Testis (tissue), 3 donors: ENCODE results near the gene TATDN2. TPM values are rescaled to one million over a fixed set of nuclear protein-coding genes. Genes with fewer than 3 reads are reported as not detected.
"Not testable (repeated sequence)": the region's sequence is repeated elsewhere in the genome, so short reads cannot be mapped to it uniquely, and the experiment has no call there.

Source experiments
- DNase-seq: peaks from one replicate; pipeline ENCODE4 v3.0.0-alpha.2; 2019
- H3K27ac ChIP-seq, 2 donors: fragments of 200-600 bp; sonication (generic); one replicate each; pipeline ENCODE4 v1.5.1; 2019
- H3K27me3 ChIP-seq: fragments of 200-600 bp; sonication (generic); one replicate; pipeline ENCODE4 v1.5.1; 2019
- H3K36me3 ChIP-seq: fragments of 200-600 bp; sonication (generic); one replicate; pipeline ENCODE4 v1.5.1; 2017; ENCODE audit warnings: low read depth; ENCODE audit errors: missing control alignments
- H3K4me1 ChIP-seq: fragments of 200-600 bp; sonication (generic); one replicate; pipeline ENCODE4 v1.5.1; 2019
- H3K4me3 ChIP-seq, 2 donors: fragments of 200-600 bp; sonication (generic); one replicate each; pipeline ENCODE4 v1.5.1; 2017 to 2019
- H3K9me3 ChIP-seq: fragments of 200-600 bp; sonication (generic); one replicate; pipeline ENCODE4 v1.5.1; 2017
- POLR2A ChIP-seq: fragments of 450-650 bp; IDR thresholded peaks from one replicate; pipeline ENCODE4 v1.6.1; 2017; ENCODE audit warnings: antibody characterized with exemption, mild to moderate bottlenecking, moderate library complexity
- WGBS, 2 donors: methylation state at CpG; one replicate each; pipeline ENCODE4 v1.1.5; 2018; 5-methylcytosine and 5-hydroxymethylcytosine counted together
- intact Hi-C: fragments of 100-400 bp; cut with DNase I; formaldehyde crosslinking; loops from one replicate; pipeline ENCODE4 v1.15.1; 2023; ENCODE audit warnings: low total_unique reads
- polyA plus RNA-seq: library from polyadenylated mRNA; stranded (reverse); fragments of 350-450 nt; fragmentation: Illumina TruSeq; extraction: RNeasy Lipid Tissue Mini Kit (QIAGEN cat#74804); gene quantifications from one replicate; pipeline ENCODE4 v1.2.3, GENCODE V29; 2014; ENCODE audit warnings: low read depth, low replicate concordance; ENCODE audit not compliant: insufficient read depth
- total RNA-seq, 2 donors: library from RNA; depleted of rRNA; stranded (reverse); fragments of >200 nt; gene quantifications; one replicate each; pipeline ENCODE4 v1.2.3, GENCODE V29; 2016
- TF ChIP-seq, protein P1 (sequence below), 3 experiments: fragments of 450-650 bp in 2 of 3; fragments of 200-600 bp in 1 of 3; sonication (generic) in 1 of 3; IDR thresholded peaks; one replicate each; pipeline ENCODE4 v1.5.1; 2016 to 2019; ENCODE audit warnings: antibody characterized with exemption in 3 of 3, mild to moderate bottlenecking in 2 of 3, moderate library complexity in 1 of 3

The TATDN2 gene
- total and polyA plus RNA-seq, 3 donors from 2014 or later, result 19.8 to 24.3 (median 21.3) TPM

DNA sequence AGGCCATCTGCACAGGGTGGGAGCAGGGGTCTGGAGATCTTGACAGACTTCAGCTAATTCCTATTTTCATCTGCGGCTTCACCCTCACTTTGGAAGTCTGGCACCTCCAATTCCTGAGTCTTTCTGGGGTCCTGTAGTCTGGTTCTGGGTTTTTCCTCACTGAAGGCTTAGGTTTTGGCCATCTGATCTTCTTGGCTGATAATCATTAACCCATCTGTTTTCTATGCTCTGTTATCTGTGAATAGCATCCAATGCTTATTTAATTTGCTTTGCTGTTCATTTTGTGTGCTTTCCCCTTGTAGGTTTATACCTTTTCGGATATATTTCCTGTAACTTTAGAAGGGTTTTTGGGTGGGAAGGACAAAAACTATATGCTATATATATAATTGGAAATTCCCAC, 17.6 kb downstream of the TATDN2 start:
- Histone ChIP-seq H3K27me3 (no peaks in the 10 kb centered on the region), H3K27ac (no peak overlapping the region), H3K4me1 (peaks cover 4% of the 10 kb centered on the region), H3K36me3 (no peaks in the 10 kb centered on the region), H3K4me3 (no peak overlapping the region), H3K9me3 (no peaks in the 10 kb centered on the region)
- intact Hi-C loops, result no loop called here
- WGBS, 2 donors, result 95 to 97% methylated on average over 2 of the region's 2 CpGs
- TF ChIP-seq, protein P1, sequence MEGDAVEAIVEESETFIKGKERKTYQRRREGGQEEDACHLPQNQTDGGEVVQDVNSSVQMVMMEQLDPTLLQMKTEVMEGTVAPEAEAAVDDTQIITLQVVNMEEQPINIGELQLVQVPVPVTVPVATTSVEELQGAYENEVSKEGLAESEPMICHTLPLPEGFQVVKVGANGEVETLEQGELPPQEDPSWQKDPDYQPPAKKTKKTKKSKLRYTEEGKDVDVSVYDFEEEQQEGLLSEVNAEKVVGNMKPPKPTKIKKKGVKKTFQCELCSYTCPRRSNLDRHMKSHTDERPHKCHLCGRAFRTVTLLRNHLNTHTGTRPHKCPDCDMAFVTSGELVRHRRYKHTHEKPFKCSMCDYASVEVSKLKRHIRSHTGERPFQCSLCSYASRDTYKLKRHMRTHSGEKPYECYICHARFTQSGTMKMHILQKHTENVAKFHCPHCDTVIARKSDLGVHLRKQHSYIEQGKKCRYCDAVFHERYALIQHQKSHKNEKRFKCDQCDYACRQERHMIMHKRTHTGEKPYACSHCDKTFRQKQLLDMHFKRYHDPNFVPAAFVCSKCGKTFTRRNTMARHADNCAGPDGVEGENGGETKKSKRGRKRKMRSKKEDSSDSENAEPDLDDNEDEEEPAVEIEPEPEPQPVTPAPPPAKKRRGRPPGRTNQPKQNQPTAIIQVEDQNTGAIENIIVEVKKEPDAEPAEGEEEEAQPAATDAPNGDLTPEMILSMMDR (IDR thresholded peaks at IDR 0.05), result no peak
- no peak for TF ChIP-seq POLR2A
- no peak for DNase-seq

DNA sequence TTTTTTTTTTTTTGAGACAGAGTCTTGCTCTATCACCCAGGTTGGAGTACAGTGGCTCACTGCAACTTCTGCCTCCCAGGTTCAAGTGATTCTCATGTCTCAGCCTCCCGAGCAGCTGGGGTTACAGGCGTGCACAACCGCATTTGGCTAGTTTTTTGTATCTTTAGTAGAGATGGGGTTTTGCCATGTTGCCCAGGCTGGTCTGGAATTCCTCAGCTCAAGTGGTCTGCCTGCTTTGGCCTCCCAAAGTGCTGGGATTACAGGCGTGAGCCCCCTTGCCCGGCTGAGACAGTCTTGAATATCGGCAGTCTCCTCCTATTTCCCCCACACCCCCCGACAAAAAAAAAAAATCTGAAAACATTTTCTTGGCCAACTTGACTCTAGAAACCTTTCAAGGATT, 18.7 kb downstream of the TATDN2 start:
- H3K27me3 ChIP-seq, H3K27ac ChIP-seq, H3K36me3 ChIP-seq, H3K9me3 ChIP-seq, DNase-seq, H3K4me1 ChIP-seq, intact Hi-C loops, H3K4me3 ChIP-seq: not testable (repeated sequence)
- 89 to 91% methylated on average over 7 of the region's 7 CpGs for WGBS, 2 donors

DNA sequence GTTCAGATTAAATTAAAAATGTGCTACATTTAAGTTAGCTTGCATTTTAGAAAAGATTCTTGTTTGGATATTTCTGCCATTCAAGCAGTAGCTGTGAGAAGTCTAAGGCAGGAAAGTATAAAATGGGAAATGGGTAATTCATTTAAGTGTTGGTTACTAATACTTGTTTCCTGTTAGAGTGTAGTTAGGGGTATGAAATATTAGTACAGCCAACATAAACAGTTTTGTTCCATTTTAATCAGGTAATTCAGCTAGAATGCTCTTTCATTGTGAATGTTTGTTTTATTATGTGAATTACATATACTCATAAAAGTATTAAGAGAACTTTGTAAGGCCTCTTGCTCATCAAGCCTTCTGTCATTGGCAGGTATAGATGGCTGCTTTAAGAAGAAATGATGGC, 19.9 kb downstream of the TATDN2 start:
- no peaks in the 10 kb centered on the region for H3K36me3 ChIP-seq
- intact Hi-C loops, result no loop called here

DNA sequence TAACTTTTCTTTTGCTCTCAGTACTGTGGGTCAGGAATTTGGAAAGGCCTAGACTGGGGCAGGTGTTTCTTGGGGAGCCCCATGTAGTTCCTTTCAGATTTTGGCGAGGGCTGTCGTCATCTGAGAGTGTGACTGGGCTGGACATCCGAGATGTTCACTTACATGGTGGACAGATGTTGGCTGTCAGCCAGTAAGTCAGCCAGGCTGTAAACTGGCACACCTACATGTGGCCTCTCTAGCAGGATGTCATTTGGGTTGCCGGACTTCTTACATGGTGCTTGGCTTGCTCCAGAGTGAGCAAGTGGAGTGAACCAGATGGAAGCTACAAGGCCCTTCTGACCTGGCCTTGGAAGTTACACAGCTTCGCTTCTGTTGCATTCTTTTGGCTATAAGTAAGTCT, 20.7 kb downstream of the TATDN2 start:
- H3K9me3 ChIP-seq, result no peaks in the 10 kb centered on the region
- TF ChIP-seq, protein P1 (IDR thresholded peaks at IDR 0.05), result no peak
- no peak for TF ChIP-seq POLR2A
- no peak for DNase-seq
- 81 to 93% methylated on average over 5 of the region's 5 CpGs for WGBS, 2 donors
- no peaks in the 10 kb centered on the region for H3K36me3 ChIP-seq
- no peak overlapping the region for H3K4me3 ChIP-seq
- H3K27me3 ChIP-seq, result no peaks in the 10 kb centered on the region
- intact Hi-C loops, result no loop called here
- H3K27ac ChIP-seq, result no peak overlapping the region
- H3K4me1 ChIP-seq, result peaks cover 6% of the 10 kb centered on the region

More for the DNA sequence above, 19.9 kb downstream of the TATDN2 start:
- Histone ChIP-seq H3K27me3 (no peaks in the 10 kb centered on the region), H3K9me3 (no peaks in the 10 kb centered on the region), H3K27ac (no peak overlapping the region), H3K4me3 (no peak overlapping the region), H3K4me1 (peaks cover 4% of the 10 kb centered on the region)
- TF ChIP-seq, protein P1 (IDR thresholded peaks at IDR 0.05), result no peak
- no peak for TF ChIP-seq POLR2A
- no peak for DNase-seq

DNA sequence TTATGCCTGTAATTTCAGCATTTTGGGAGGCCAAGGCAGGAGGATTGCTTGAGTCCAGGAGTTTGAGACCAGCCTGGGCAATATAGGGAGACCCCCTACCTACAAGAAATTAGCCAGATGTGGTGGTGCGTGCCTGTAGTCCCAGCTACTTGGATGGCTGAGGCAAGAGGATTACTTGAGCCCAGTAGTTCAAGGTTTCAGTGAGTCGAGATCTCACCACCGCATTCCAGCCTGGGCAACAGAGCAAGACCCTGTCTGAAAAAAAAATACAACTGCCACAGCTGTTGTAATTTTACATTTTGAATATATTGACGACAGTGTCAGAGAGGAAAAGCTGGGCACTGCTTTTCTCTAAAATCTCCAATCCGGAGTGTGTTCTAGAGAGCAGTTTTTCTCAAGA, 21.2 kb downstream of the TATDN2 start:
- no peak for DNase-seq
- WGBS, 2 donors, result 91 to 96% methylated on average over 5 of the region's 5 CpGs
- H3K27ac ChIP-seq, result no peak overlapping the region
- TF ChIP-seq POLR2A, result no peak
- TF ChIP-seq, protein P1 (IDR thresholded peaks at IDR 0.05), result no peak
- intact Hi-C loops, result no loop called here
- no peaks in the 10 kb centered on the region for H3K27me3 ChIP-seq
- H3K4me3 ChIP-seq, result no peak overlapping the region
- no peaks in the 10 kb centered on the region for H3K36me3 ChIP-seq
- peaks cover 6% of the 10 kb centered on the region for H3K4me1 ChIP-seq
- no peaks in the 10 kb centered on the region for H3K9me3 ChIP-seq

DNA sequence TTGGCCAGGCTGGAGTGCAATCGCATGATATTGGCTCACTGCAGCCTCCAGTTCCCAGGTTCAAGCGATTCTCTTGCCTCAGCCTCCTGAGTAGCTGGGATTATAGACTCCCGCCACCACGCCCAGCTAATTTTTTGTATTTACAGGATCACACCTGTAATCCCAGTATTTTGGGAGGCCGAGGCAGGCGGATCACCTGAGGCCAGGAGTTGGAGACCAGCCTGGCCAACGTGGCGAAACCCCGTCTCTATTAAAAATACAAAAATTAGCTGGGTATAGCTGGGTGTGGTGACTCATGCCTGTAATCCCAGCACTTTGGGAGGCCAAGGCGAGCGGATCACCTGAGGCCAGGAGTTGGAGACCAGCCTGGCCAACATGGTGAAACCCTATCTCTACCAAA, 24.2 kb downstream of the TATDN2 start:
- H3K27me3 ChIP-seq, H3K4me1 ChIP-seq, H3K27ac ChIP-seq, H3K9me3 ChIP-seq, intact Hi-C loops, H3K4me3 ChIP-seq, DNase-seq, H3K36me3 ChIP-seq: not testable (repeated sequence)
- 94 to 99% methylated on average over 11 of the region's 11 CpGs for WGBS, 2 donors
